Psoas muscle (tissue), 8 donors: Measurements from ENCODE around the gene EVPL. TPM values are rescaled to one million over a fixed set of nuclear protein-coding genes. Genes with fewer than 3 reads are reported as not detected.

ENCODE experiments used
- ATAC-seq, 4 donors: fragments of 200-7000 bp; cut with Tn5 transposase; one replicate each; pipeline ENCODE4 v1.9.1; 2020; ENCODE audit warnings: moderate library complexity in 3 of 4, mild to moderate bottlenecking in 2 of 4
- DNase-seq, 2 donors: peaks; one replicate each; pipeline ENCODE4 v3.0.0-alpha.2; 2020
- H3K27ac ChIP-seq: fragments of 200-600 bp; one replicate; pipeline ENCODE4 v1.8.0; 2022
- H3K27me3 ChIP-seq, 3 donors: fragments of 200-600 bp in 1 of 3; one replicate each; pipeline versions ENCODE4 v1.6.1 to v1.8.0; 2013 to 2022; ENCODE audit warnings: low read length in 2 of 3, mild to moderate bottlenecking in 2 of 3, moderate library complexity in 1 of 3; ENCODE audit not compliant: insufficient read depth in 3 of 3
- H3K36me3 ChIP-seq, 2 donors: fragments of 200-600 bp in 1 of 2; one replicate each; pipeline versions ENCODE4 v1.6.1 to v1.8.0; 2013 to 2022; ENCODE audit warnings: low read depth in 1 of 2, mild to moderate bottlenecking in 1 of 2, moderate library complexity in 1 of 2; ENCODE audit not compliant: insufficient read depth in 1 of 2
- H3K4me1 ChIP-seq: fragments of 200-600 bp; one replicate; pipeline ENCODE4 v1.8.0; 2022
- H3K4me3 ChIP-seq: fragments of 200-600 bp; one replicate; pipeline ENCODE4 v1.8.0; 2022; ENCODE audit warnings: mild to moderate bottlenecking
- H3K9me3 ChIP-seq: fragments of 200-600 bp; one replicate; pipeline ENCODE4 v1.8.0; 2022
- WGBS, 3 donors: extraction: QIAGEN DNeasy Blood & Tissue Kit; methylation state at CpG; one replicate each; pipeline versions ENCODE4 v1.1.6 to v1.1.7; 2013; 5-methylcytosine and 5-hydroxymethylcytosine counted together
- intact Hi-C, 2 donors: fragments of 100-400 bp; cut with DNase I; formaldehyde crosslinking; loops; one replicate each; pipeline versions ENCODE4 v1.11.0 to v1.14.2; 2022
- polyA plus RNA-seq, 3 donors: library from polyadenylated mRNA; stranded (reverse); fragments of 200-250 nt; gene quantifications; one replicate each; pipeline ENCODE4 v1.2.3, GENCODE V29; 2013
- total RNA-seq, 4 donors: library from RNA; stranded (reverse); fragmentation: NEBNext Ultra II Directional in 2 of 4; extraction: Animal tissue kit (Norgen Biotek cat#: 25700) in 2 of 4; gene quantifications; one replicate each; pipeline versions ENCODE4 v1.2.1 to v1.2.4, GENCODE V29; 2021 to 2023
- TF ChIP-seq, protein P1 (sequence below): fragments of 200-600 bp; IDR thresholded peaks from one replicate; pipeline ENCODE4 v1.8.0; 2022; ENCODE audit warnings: antibody characterized with exemption
- donor health status: healthy with polysubstance abuse.
- donor health status: DM: no; HTN: no; CAD: no; lungs with moderate emphysema.
- donor health status: Bipolar disorder and iron deficiency.
- donor health status: healthy.
- donor health status: DM: yes; HTN: yes; CAD: no.
- donor health status: DM: no; HTN: no; CAD: no.
- donor health status: DM: no; HTN: no; CAD: no.
- donor health status: DM: yes; HTN: yes; CAD: no.

EVPL gene
- total and polyA plus RNA-seq, 7 donors: 0.03 to 0.36 (median 0.11) TPM; not detected in 1

DNA sequence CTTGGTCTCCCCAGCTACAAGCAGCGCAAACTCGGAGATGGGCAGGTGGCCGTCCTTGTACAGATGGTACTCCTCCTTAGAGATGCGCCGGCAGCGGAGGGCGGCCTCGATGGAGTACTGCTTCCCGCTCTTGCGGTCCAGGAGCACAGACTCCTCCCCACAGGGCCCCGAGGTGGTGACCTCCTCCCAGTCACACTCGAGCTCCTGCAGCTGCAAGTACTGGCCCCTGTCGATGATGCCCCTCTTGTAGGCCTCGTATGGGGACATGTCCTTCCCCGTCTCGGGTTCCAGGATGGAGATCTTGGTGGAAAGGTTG, 19.3 kb downstream of the EVPL start:
- DNase-seq: no peak
- no peaks in the 10 kb centered on the region for H3K9me3 ChIP-seq
- intact Hi-C loops: no loop called here
- TF ChIP-seq, protein P1, sequence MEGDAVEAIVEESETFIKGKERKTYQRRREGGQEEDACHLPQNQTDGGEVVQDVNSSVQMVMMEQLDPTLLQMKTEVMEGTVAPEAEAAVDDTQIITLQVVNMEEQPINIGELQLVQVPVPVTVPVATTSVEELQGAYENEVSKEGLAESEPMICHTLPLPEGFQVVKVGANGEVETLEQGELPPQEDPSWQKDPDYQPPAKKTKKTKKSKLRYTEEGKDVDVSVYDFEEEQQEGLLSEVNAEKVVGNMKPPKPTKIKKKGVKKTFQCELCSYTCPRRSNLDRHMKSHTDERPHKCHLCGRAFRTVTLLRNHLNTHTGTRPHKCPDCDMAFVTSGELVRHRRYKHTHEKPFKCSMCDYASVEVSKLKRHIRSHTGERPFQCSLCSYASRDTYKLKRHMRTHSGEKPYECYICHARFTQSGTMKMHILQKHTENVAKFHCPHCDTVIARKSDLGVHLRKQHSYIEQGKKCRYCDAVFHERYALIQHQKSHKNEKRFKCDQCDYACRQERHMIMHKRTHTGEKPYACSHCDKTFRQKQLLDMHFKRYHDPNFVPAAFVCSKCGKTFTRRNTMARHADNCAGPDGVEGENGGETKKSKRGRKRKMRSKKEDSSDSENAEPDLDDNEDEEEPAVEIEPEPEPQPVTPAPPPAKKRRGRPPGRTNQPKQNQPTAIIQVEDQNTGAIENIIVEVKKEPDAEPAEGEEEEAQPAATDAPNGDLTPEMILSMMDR: no peak
- ATAC-seq: no peak
- H3K4me1 ChIP-seq: no peaks in the 10 kb centered on the region
- H3K36me3 ChIP-seq: no peaks in the 10 kb centered on the region
- H3K27ac ChIP-seq: no peak overlapping the region
- 78 to 90% (median 81%) methylated on average over 16 of the region's 16 CpGs for WGBS, 3 donors
- H3K27me3 ChIP-seq: no peaks in the 10 kb centered on the region
- no peak overlapping the region for H3K4me3 ChIP-seq

DNA sequence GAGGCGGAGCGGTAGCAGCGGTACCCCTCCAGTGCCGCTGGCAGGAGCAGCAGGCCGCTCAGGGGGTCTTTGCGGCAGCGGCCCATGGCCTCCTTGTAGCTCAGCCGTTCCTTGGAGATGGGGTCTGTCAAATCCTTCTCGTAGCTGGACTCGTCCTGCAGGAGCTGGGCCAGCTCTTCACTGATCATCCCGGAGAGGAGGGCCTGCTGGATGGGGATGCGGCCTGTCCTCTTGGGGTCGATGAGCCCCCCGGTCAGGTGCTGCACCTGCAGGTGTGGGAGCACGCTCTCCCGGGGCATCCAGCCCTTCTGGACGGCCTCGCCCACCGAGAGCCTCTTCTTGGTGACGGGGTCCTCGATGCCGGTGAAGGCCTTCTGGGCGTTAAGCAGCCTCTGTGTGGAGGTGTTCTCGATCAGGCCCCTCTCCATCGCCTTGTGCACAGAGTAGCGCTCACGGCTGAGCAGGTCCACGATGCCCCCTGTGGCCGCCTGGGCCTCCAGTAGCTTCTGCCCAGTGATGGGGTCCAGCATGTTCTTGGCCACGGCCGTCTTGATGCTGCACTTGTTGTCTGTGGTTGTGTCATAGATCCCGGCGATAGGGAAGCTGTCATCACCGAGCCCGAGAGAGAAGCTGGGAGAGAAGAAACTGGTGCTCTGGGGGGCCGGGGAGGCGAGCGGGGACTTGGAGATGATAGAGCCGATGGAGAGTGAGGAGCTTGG, 19.8 kb downstream of the EVPL start:
- TF ChIP-seq, protein P1: no peak
- ATAC-seq: no peak
- Histone ChIP-seq H3K4me3 (no peak overlapping the region), H3K9me3 (no peaks in the 10 kb centered on the region), H3K36me3 (no peaks in the 10 kb centered on the region), H3K27ac (no peak overlapping the region), H3K4me1 (no peaks in the 10 kb centered on the region), H3K27me3 (no peaks in the 10 kb centered on the region)
- no peak for DNase-seq
- WGBS, 3 donors: 92 to 93% (median 93%) methylated on average over 39 of the region's 39 CpGs
- intact Hi-C loops: no loop called here

DNA sequence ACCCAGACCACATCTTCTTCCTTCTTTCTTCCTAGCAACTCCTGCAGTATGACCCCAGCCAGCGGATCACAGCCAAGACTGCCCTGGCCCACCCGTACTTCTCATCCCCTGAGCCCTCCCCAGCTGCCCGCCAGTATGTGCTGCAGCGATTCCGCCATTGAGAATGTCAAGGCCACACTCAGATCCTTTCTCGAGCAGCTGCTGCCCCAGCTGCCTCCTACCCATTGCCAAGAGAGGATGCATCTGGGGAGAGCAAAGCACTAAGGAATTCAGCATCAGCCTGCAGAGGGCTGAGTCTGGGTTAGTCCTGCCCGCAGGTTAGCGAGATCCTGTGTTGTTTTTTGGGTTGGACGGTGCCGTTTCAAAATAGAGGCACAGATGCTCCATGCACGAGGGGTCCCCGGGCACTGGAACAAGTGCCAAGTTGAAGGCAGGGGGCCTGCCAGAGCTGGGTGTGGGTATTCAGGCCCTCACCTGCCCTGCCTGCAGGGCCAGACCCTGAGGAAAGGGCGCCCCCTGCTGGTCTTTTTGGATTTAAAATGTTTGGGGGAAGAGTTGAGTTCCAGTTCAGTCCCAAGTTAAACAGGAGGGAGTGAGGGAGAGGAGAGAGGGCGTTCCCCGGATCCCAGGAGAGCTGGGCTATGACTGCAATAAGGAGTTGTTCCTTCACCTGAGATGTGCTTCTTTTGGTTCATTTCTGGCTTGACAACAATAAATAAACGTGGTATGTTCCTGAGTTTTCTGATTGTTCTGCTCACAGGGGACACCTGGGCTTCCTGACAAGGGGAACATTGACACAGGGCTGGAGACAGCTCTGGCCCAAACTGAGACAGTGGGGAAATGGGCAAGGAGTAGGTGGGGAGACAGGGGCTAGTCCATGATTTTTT, 21.6 kb downstream of the EVPL start:
- ATAC-seq (peak; percentile 68 to 87 (median 74)), DNase-seq (peak; percentile 65 to 84)
- TF ChIP-seq, protein P1: peak; percentile 77
- Histone ChIP-seq H3K27me3 (no peaks in the 10 kb centered on the region), H3K4me3 (no peak overlapping the region), H3K9me3 (no peaks in the 10 kb centered on the region), H3K36me3 (no peaks in the 10 kb centered on the region), H3K27ac (no peak overlapping the region), H3K4me1 (no peaks in the 10 kb centered on the region)
- intact Hi-C loops: loop anchor here (1.0 to 2.0 kb wide), 2 partner anchors 100 to 101 kb away; partner anchors contain the start of gene MRPL38 (in 1 of the 2)
- WGBS, 3 donors: 28 to 35% (median 30%) methylated on average over 16 of the region's 16 CpGs

DNA sequence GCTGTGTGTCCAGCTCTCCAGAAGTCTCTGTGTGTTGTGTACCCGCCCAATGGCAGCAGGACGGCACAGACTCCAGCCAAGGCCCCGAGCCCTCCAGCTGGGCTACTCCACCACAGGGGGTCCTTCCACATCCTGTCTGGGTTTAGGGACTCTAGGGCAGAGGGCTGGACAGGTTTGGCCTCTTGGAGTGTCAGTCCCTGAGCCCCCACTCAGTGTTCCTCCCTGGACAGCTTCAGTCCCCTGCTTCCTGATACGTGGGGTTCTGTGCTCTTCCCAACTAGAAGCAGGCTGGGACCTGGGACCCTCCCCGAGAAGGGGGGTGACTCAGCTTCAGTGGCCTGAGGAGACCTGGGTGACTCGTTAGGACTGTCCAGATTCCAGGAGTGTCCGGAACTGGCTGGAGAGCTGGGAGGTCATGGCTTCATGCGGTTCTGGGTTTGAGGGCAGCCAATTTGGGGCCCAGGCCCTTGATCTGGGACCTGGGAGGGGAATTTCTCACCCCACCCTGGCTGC, 22.3 kb downstream of the EVPL start:
- ATAC-seq (peak in 1 of 4 donors; percentile 10), DNase-seq (no peak)
- Histone ChIP-seq H3K9me3 (no peaks in the 10 kb centered on the region), H3K4me1 (no peaks in the 10 kb centered on the region), H3K4me3 (no peak overlapping the region), H3K27me3 (no peaks in the 10 kb centered on the region), H3K36me3 (peaks cover 0 to 4% of the 10 kb centered on the region in 2 donors), H3K27ac (no peak overlapping the region)
- 59 to 62% (median 60%) methylated on average over 8 of the region's 8 CpGs for WGBS, 3 donors
- TF ChIP-seq, protein P1: no peak
- intact Hi-C loops: loop anchor here (1.0 to 2.0 kb wide), 2 partner anchors 100 kb away; partner anchors contain the start of gene MRPL38 (in 1 of the 2)
